GM18520 (cell line): ENCODE results near the gene NCBP2.
"Not testable (repeated sequence)": the region's sequence is repeated elsewhere in the genome, so short reads cannot be mapped to it uniquely, and the experiment has no call there.

Experiments
- ATAC-seq: cut with Tn5 transposase; IDR thresholded peaks from one replicate; pipeline ENCODE4 v1.9.1; 2021; ENCODE audit not compliant: unreplicated experiment

Gene NCBP2

DNA sequence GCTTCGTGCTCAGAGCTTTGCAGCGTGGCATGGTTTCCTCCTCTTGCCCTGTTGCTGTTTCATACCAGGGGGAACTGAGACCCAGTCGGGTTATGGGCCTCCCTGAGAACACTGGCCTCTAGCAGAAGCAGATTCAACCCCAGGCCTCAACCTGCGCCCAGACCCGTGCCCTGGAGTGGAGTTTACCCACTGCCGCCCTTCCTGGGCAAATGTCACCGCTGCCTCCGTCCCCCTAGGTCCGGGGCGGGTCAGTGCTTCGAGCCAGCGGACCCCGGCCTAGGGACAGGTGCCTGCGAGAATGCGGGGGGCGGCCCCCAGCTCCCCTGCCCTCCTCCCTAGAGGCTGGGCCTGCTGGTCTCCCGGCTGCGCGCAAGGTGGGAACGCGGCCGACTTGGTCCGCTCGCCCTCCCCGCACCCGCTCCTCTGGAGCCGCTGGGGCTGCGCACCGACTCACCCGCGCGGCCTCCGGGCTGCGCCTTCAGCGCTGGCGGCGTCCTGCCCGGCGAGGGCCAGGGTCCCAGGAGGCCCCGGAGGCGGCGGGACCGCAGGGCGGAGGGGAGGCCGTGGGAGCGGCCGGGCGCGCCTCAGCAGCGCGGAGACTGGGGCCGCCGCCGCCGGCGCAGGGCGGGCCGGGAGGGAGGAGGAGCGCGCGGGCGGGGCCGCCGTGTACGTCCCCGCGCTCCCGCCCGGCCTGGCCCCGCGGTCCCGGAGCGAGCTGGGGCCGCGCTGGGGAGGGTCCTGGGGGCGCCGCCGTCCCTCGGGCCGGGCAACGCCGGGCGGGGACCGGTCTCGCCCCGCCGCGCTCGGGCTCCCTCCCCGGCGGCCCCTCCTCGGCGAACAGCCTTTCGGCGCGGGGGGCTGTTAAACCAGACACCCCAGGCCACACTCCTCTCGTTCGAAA lies 26.2 kb upstream of the NCBP2 start, which contains the start of gene PIGZ:
PIGZ (minus strand) TSS at position 601 of the 901 bp plus-strand sequence. CDS start 16,802 bp downstream, outside the sequence.
- ATAC-seq: peak; percentile 35

GRCh38 chr3:196967412-196968232 lies 25.3 kb upstream of the NCBP2 start:
- ATAC-seq: no peak

DNA sequence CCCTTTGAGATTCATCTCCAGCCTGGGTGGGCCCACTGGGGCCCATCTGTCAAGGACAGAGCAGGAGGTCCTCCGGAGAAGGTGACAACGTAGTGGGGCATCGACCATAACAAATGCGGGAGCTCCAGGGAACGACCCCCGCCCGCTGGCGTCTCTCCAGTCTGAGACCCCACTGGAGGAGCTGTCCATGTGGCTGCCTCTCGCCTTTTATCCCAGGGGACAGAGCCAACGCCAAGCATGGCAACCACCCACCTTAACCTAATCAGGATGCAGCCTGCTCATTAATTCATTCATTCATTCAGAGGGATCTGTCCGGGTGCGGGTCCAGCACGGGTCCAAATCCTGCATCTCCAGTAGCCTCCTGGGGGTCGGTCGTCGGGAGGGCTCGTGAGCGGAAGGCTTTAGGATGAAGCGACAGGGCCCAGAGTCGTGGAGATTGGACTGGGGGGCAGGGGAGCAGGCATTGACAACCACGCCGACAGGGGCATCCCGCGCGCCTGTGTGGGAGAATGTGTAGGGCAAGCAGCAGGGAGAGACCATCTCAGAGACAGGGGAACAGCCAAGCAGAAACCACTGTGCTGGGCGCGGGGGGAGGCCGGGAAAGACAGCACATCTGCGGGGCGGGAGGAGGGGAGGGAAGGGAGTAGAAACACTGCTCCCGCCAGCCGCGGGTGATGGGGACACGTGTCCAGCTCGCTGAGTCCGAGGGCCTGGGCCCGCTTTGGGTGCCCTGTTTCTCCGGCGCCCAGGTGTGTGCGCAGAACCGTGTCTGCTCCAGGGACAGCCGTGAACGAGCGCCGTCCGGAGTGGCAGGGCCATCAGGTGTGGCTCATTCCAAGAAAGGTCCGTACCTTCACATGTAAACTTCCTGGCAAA lies 24.4 kb upstream of the NCBP2 start:
- ATAC-seq: no peak

DNA sequence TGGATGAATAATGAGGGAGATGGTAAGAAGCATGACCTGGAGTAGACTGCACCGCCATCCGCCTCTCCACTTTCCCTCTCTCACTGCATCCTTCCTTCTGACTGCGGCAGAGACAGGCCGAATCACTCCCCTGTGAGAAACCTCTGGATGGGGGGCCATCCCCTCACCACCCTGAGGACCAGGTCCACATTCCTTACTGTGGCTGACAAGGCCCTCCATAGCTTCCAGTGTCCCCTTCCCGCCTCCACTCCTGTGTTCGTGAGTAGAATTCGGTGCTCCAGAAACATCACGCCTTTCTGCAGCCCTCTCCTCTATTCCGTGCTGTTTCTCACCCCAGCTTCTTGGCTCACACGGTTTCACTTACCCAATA lies 23.5 kb upstream of the NCBP2 start:
- no peak for ATAC-seq

- ATAC-seq: no peak
Measured at GRCh38 chr3:196965112-196965803, 22.9 kb upstream of the NCBP2 start.

- ATAC-seq: no peak
Measured at GRCh38 chr3:196963631-196963953, 21.3 kb upstream of the NCBP2 start.

DNA sequence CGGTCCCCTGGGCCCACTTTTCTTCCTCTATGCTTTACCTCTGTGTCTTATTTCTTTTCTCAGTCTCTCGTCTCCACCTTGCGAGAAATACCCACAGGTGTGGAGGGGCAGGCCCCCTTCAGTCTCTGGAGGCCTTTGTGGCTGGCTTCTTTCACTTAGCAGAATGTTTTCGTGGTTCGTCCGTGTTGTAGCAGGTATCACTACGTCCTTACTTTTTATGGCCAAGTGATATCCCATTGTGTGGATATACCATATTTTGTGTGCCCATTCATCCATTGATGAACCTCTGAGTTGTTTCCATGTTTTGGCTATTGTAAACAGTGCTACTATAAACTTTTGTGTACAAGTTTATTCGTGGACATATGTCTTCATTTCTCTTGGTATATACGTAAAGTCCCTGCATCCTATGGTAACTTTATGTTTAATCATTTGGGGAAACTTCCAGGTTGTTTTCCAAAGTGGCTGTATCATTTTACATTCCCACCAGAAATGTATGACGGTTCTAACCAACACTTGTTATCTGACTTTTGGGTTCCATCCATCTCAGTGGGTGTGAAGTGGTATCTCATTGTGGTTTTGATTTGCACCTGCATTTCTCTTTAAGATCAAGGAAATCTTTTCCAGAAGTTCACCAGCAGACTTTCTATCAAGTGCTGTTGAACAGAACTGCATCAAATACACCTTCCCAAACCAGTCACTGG lies 20.8 kb upstream of the NCBP2 start:
- ATAC-seq: no peak

GRCh38 chr3:196962108-196962929 lies 20.0 kb upstream of the NCBP2 start:
- no peak for ATAC-seq

DNA sequence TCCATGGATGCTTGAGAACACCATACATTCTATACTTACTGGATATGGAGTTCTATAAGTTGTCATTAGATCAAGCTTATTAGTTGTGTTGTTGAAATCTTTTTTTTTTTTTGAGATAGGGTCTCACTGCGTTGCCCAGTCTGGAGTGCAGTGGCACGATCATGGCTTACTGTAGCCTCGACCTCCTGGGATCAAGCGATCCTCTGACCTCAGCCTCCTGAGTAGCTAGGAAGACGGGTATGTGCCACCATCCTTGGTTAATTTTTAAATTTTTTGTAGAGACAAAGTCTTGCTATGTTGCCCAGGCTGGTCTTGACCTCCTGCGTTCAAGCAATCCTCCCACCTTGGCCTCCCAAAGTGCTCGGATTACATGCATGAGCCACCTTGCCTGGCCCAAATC lies 12.5 kb upstream of the NCBP2 start:
- ATAC-seq: no peak

DNA sequence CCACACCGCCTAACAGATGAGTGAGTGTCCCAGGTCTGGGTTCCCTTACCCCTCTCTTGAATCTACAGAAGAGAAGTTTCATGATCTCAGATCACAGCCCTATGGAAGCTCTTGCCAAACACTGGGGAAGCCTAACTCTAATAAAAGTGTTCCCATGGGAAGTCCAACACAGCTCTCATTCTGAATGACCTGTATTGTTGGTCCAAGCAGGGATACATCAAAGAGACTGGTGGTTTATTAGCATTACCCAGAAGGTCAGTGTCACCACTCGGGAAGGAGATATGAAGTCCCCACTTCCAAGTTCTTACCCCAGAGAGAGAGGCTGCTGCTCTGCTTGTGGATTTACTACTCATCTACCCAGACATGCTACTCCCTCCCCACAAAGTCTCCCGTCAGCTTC lies 9.0 kb upstream of the NCBP2 start:
- ATAC-seq: no peak

DNA sequence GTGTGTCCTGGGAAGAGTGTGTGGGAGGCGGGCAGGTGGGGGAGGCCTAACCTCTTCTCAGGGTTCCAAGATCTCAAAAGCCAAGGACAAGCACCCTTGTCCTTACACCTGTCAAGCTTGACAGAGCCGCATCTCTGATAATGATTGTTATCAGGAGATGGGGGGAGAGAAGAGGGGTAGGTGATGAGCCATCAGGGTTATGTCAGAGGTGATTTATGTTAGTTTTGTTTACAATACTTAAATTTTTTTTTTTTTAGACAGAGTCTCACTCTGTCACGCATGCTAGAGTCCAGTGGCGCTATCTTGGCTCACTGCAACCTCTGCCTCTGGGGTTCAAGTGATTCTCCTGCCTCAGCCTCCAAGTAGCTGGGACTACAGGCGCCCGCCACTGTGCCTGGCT lies 7.4 kb upstream of the NCBP2 start:
- ATAC-seq: no peak

DNA sequence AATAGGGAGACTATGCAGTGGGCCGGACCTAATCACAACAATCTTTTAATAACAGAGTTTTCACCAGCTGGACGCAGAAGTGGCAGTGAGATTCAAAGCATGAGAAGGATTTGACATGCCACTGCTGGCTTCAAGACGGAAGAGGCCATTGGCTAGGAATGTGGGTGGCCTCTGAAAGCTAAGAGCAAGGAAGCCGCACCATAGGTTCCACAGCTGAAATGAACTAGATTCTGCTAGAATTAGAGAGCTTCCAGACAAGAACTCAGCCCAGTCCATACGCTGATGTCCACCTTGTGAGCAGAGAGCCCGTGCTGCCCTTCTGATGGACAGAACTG lies 6.9 kb upstream of the NCBP2 start:
- ATAC-seq: no peak

GRCh38 chr3:196948442-196949284 lies 6.3 kb upstream of the NCBP2 start:
- no peak for ATAC-seq

DNA sequence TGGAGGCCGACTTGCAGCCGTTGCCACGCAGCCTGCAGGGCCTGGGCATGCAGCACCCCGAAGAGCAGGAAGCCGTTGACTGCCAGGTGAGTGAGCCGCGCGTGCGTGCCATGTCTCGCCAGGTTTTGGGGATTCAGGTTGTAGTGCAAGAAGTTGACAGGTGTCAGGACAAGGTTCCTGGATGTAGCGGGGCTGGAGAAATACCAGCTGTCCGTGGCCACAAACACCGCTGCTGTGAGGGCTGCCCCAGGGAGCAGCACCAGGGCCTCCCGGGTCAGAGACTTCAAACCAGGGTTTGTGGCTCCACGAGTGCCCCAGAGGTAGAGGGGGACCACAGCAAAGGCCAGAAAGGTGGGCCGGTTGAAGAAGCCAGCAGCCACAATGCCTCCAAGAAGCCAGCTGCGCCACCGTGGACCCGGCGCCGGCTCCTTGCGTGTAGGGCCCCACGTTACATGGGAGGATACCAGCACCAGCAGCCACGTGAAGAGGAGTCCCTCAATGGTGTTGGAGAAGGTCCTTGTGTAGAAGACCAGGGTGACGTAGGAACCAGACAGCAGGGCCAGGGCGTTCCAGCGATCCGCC lies 5.6 kb upstream of the NCBP2 start:
- ATAC-seq: no peak

GRCh38 chr3:196947136-196947859 lies 5.0 kb upstream of the NCBP2 start:
- ATAC-seq: no peak

- ATAC-seq: not testable (repeated sequence)
Measured at GRCh38 chr3:196944037-196944790, 1.9 kb upstream of the NCBP2 start.

- ATAC-seq: no peak
Measured at GRCh38 chr3:196942915-196943277, 568 bp upstream of the NCBP2 start.
